Memory B cell (primary cell): Measurements from ENCODE around the gene SORCS2.

Source experiments
- ATAC-seq: fragments of 150-1000 bp; cut with Tn5 transposase; 2 replicates; pipeline ENCODE4 v1.10.0; 2021; ENCODE audit warnings: low read depth, mild to moderate bottlenecking, moderate library complexity
- DNase-seq, 2 donors: peaks; one replicate each; pipeline ENCODE4 v3.0.0; 2022; ENCODE audit warnings: low spot score in 2 of 2
- H3K27ac Mint-ChIP-seq: one replicate; pipeline ENCODE4 v1.8.0; 2022; ENCODE audit warnings: mild to moderate bottlenecking, moderate library complexity, mixed read lengths
- H3K27me3 Mint-ChIP-seq: one replicate; pipeline ENCODE4 v1.8.0; 2022; ENCODE audit warnings: mixed read lengths
- H3K36me3 Mint-ChIP-seq: one replicate; pipeline ENCODE4 v1.8.0; 2022; ENCODE audit warnings: mild to moderate bottlenecking, mixed read lengths
- H3K4me1 Mint-ChIP-seq: one replicate; pipeline ENCODE4 v1.8.0; 2022; ENCODE audit warnings: mixed read lengths
- H3K4me3 Mint-ChIP-seq: one replicate; pipeline ENCODE4 v1.8.0; 2022; ENCODE audit warnings: mild to moderate bottlenecking, moderate library complexity, mixed read lengths
- H3K9me3 Mint-ChIP-seq: one replicate; pipeline ENCODE4 v1.8.0; 2022; ENCODE audit warnings: mixed read lengths

SORCS2 gene

DNA sequence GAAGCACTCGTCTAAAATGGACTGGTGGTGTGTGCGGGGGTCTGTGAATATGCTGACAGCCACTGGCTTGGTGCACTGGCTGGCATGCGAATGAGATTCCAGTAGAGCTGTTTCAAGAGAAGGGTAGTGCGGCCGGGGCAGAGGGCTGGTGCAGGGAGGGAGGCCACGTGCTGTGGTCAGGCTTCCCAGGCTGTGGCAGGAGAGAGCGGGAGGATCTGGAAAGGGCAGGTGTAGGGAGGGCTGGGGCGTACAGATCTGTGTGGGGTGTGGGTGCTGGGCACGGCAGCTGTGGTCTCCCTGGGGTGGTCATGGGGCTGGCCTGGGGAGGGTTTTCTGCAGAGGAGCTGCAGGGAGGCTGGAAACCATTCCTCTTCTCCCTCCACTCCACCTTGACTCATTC is 30.2 kb downstream of the SORCS2 start:
- H3K4me3 Mint-ChIP-seq: no peak overlapping the region
- ATAC-seq (no peak), DNase-seq (no peak)
- no peaks in the 10 kb centered on the region for H3K4me1 Mint-ChIP-seq
- no peak overlapping the region for H3K27ac Mint-ChIP-seq
- H3K36me3 Mint-ChIP-seq: no peaks in the 10 kb centered on the region
- H3K9me3 Mint-ChIP-seq: no peaks in the 10 kb centered on the region
- peaks cover 10% of the 10 kb centered on the region for H3K27me3 Mint-ChIP-seq

DNA sequence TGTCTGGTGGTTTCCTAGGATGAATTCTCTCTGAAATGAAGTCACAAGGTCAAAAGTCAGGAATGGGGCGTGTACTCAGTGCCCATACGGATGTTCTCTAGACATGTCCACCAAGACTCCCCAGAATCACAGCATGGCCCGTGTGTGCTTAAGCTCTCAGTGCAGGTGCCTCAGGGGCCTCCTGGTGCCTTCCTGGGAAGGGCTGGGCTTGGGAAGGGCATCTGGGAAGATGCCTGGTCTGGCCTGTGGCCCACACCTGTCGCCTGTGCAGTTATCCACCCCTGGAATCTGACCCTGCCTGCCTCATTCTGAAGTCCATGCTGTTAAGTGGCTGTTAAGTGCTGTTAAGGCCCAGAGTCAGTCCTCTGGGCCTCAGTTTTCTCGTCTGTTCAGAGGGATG is 31.2 kb downstream of the SORCS2 start:
- no peak for DNase-seq
- Mint-ChIP-seq H3K9me3 (no peaks in the 10 kb centered on the region), H3K4me1 (no peaks in the 10 kb centered on the region), H3K27me3 (peaks cover 10% of the 10 kb centered on the region), H3K36me3 (no peaks in the 10 kb centered on the region), H3K4me3 (no peak overlapping the region), H3K27ac (no peak overlapping the region)
- no peak for ATAC-seq

DNA sequence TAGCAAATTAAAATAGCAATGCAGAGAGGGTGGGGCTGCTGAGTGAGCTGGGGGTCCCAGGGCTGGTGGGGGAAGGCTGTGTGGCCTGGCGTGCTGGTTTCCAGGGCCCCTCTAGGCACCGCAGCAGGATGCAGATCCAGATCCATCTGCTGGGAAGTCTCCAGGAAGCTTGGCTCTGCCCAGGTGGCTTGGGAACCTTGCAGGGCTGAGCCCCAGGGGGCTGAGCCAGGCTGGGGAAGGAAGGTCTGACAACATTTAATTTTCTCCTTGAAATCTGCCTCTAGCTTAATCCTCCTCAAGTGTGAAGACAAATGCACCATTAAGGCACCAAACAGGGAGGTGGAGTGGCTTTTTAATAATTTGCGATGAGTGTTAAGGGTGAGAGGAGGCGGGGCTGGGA is 31.7 kb downstream of the SORCS2 start:
- no peaks in the 10 kb centered on the region for H3K9me3 Mint-ChIP-seq
- no peak for DNase-seq
- no peak overlapping the region for H3K4me3 Mint-ChIP-seq
- H3K27ac Mint-ChIP-seq: no peak overlapping the region
- H3K36me3 Mint-ChIP-seq: no peaks in the 10 kb centered on the region
- H3K27me3 Mint-ChIP-seq: peaks cover 9% of the 10 kb centered on the region
- H3K4me1 Mint-ChIP-seq: no peaks in the 10 kb centered on the region
- no peak for ATAC-seq

DNA sequence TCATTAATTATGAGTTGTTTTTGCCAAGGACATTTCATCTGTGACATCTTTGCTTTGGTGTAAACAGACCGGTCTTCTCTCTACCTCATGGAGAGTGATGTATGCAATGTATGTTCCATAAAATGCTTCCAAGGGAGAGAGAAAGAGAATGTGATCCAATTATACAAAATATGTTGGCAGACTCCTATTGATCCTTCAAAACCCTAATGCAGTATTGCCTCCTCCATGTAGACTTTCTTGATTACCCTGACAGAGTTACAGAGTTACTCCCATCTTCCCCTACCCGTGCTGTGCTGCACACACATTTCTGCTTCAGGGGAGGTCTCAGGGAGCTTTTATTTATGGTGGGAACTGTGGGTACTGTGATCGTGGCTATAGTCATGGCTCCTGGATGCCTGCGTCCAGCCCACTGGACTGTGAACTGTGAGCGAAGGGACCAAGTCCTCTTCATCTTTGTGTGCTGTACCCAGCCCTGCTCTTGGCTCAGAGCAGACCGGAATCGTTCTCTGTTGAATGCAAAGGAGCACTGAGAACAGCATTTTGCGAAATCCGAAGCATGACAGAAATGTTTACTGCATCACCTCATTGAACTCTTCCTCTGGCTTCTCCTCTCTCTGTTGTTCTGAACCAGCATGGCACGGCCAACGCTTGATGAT is 32.7 kb downstream of the SORCS2 start:
- Mint-ChIP-seq H3K27ac (no peak overlapping the region), H3K9me3 (no peaks in the 10 kb centered on the region), H3K4me3 (no peak overlapping the region), H3K27me3 (peaks cover 6% of the 10 kb centered on the region), H3K4me1 (no peaks in the 10 kb centered on the region), H3K36me3 (no peaks in the 10 kb centered on the region)
- no peak for ATAC-seq
- no peak for DNase-seq

DNA sequence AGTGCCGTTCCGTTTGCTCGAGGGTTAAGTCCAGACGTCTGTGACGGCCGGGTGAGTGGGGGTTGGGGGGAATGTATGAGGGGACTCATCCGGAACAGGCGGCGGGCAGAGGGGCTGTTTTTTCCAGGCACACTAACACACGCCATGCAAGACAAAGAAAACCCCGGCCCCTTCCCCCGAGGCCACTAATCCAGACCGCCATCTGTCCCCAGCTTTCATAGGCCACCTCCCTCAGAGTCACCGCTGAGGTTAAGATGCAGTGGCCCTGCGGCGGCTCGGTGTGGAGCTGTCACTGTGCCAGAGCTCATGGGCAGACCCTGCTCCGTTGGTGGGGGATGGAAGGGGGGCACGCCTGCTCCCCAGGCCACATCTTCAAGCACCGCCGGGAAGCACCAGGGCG is 34.1 kb downstream of the SORCS2 start:
- Mint-ChIP-seq H3K4me3 (no peak overlapping the region), H3K36me3 (no peaks in the 10 kb centered on the region), H3K27me3 (peaks cover 4% of the 10 kb centered on the region), H3K27ac (no peak overlapping the region), H3K9me3 (no peaks in the 10 kb centered on the region), H3K4me1 (no peaks in the 10 kb centered on the region)
- ATAC-seq: no peak
- no peak for DNase-seq

DNA sequence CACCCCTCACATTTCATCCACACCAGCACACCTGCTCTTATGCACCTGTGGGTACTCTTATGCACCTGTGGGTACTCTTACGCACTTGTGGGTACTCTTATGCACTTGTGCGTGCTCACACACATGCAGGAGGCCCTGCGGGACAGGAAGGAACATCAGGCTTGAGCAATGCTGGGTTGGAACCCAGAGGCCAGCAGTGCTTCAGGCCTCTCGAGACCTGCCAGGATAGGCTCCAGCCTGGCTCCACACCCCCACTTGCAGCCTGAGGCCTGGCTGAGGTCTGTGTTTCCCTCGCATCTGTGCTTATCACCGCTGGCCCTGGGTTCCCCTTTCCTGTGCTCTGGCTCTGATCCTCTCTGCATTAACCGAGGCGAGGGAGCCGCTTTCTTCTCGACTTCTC is 34.7 kb downstream of the SORCS2 start:
- peaks cover 4% of the 10 kb centered on the region for H3K27me3 Mint-ChIP-seq
- no peaks in the 10 kb centered on the region for H3K9me3 Mint-ChIP-seq
- no peaks in the 10 kb centered on the region for H3K36me3 Mint-ChIP-seq
- ATAC-seq: no peak
- no peak for DNase-seq
- no peaks in the 10 kb centered on the region for H3K4me1 Mint-ChIP-seq
- H3K27ac Mint-ChIP-seq: no peak overlapping the region
- H3K4me3 Mint-ChIP-seq: no peak overlapping the region

DNA sequence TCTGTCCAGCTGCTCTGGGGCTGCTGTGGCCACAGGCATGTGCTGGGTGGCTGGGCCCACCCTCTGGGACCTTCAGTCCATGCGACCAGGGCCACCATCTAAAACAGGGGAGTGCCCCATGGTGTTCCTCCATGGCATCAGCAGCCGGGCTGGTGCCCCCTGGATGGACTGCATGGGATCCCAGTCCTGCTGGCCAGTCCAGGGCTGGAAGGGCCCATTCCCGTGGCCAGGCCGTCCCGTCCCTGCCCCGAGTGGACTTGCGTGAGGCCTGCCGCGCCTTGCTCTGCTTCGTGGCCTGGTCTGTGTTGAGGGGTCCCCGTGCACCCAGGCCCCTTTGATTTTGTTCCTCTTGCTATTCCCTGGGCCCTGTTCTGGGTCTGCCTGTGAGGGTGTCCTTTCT is 36.4 kb downstream of the SORCS2 start:
- ATAC-seq (no peak), DNase-seq (no peak)
- H3K4me1 Mint-ChIP-seq: no peaks in the 10 kb centered on the region
- no peak overlapping the region for H3K27ac Mint-ChIP-seq
- no peaks in the 10 kb centered on the region for H3K9me3 Mint-ChIP-seq
- H3K27me3 Mint-ChIP-seq: no peaks in the 10 kb centered on the region
- no peak overlapping the region for H3K4me3 Mint-ChIP-seq
- H3K36me3 Mint-ChIP-seq: no peaks in the 10 kb centered on the region

DNA sequence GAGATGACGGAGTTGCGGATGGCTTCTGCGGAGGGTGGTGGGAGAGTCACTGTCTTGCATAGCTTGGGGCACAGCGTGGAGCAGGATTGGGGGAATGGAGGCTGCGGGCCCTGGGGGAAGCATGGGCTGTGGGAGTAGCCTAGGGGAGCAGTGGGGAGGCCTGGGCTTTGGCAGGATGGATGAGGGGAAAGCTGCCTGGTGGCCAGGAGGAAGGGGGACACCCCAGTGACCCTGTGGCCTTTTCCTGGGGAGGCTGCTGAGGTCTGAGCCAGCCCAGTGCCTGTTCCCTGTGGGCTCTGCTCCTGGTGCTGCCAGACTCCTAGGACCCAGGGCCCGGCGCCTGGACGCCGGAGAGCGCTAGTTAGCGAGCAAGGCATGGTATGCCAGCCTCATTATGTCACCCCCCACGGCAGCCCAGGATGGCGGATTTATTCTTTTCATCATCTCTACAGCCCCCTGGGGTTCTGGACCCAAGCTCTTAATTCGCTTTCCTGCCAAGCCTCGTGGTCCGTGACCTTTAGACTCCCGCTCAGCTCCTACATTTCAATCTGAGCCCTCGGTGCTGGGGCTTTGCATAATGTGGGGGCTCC is 39.8 kb downstream of the SORCS2 start:
- ATAC-seq (no peak), DNase-seq (no peak)
- Mint-ChIP-seq H3K27ac (no peak overlapping the region), H3K4me3 (no peak overlapping the region), H3K27me3 (peaks cover 4% of the 10 kb centered on the region), H3K4me1 (no peaks in the 10 kb centered on the region), H3K36me3 (no peaks in the 10 kb centered on the region), H3K9me3 (no peaks in the 10 kb centered on the region)

DNA sequence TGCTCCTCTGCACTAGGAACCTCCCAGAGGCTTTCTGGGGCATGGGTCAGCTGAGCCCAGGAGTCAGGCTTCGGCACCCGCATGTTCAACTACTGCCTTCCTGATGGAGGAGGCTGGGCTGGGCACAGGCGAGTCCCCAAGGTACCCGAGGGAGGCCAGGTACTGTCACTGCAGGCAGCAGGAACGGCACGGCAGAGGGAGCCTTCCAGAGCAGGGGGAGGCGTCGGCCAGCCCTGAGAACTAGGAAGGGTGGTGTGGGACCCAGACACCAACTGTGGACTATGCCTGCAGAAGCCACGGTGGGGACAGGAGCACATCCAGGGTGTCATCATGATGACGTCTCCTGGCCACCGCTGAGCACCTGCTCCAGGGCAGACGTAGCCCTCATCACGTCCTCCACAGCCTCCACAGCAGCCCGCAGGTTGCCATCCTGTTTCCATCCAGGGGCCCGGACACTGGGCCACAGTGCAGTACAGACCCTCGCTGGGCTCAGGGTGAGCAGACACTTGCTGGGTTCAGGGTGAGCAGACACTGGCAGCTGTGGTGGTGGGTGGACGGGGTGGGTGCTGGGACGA is 40.8 kb downstream of the SORCS2 start:
- peaks cover 4% of the 10 kb centered on the region for H3K27me3 Mint-ChIP-seq
- ATAC-seq: no peak

DNA sequence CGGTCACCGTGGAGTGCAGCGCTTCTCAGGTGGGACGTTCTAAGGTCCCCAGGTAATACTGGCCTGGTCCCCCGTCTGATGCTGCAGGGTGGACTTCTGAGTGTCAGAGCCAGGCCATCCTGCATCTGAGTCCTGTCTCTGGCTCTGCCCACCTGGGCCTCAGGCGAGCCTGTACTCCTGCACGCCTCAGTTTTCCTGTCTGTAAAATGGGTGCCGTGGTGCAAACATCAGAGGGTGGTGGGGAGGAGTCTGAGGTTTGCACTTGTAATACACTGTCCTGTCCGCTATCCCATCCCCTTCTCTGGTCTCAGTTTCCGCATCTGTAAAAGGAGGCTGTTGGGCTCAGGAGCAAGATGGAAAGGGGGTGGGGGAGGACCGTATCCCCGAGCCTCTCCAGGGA is 41.3 kb downstream of the SORCS2 start:
- ATAC-seq (no peak), DNase-seq (no peak)
- Mint-ChIP-seq H3K4me3 (no peak overlapping the region), H3K36me3 (no peaks in the 10 kb centered on the region), H3K4me1 (no peaks in the 10 kb centered on the region), H3K27ac (no peak overlapping the region), H3K9me3 (no peaks in the 10 kb centered on the region), H3K27me3 (peaks cover 4% of the 10 kb centered on the region)

More for the DNA sequence above, 40.8 kb downstream of the SORCS2 start:
- no peaks in the 10 kb centered on the region for H3K9me3 Mint-ChIP-seq
- H3K27ac Mint-ChIP-seq: no peak overlapping the region
- H3K4me3 Mint-ChIP-seq: no peak overlapping the region
- no peaks in the 10 kb centered on the region for H3K36me3 Mint-ChIP-seq
- DNase-seq: no peak
- H3K4me1 Mint-ChIP-seq: no peaks in the 10 kb centered on the region

DNA sequence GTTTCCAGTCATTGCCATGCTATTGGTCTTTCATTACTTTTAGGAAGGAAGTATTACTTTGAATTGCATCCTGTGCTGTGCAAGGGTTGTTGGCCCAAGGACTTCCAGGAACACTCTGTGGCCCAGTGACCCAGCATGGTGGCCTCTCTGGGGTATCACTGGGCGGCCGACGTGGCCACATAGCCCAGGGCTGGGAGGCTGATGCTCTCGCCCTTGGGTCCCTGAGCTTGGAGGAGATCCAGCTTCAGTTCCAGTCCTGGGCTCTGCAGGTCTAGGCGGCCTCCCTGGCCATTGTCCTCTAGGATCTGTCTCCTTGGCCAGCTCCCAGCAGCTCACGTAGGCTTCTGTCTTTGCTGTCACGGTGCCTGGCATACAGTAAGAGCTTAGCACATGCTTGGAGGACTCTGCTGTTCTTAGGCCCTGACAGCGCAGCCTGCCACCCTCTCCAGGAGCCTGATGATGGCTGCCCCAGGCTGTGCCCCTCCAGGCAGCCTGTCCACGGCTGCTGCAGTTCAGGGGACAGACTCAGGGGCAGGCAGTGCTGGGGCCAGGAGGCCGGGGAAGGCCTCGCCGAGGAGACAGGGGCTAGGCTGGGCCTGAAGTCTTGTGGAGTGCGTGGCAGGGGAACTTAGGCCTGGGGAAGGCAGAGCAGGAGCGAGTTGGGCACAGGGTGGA is 42.2 kb downstream of the SORCS2 start:
- Mint-ChIP-seq H3K9me3 (peaks cover 2% of the 10 kb centered on the region), H3K27ac (no peak overlapping the region), H3K4me1 (no peaks in the 10 kb centered on the region), H3K27me3 (peaks cover 4% of the 10 kb centered on the region), H3K4me3 (no peak overlapping the region), H3K36me3 (peaks cover 1% of the 10 kb centered on the region)
- ATAC-seq (no peak), DNase-seq (no peak)

DNA sequence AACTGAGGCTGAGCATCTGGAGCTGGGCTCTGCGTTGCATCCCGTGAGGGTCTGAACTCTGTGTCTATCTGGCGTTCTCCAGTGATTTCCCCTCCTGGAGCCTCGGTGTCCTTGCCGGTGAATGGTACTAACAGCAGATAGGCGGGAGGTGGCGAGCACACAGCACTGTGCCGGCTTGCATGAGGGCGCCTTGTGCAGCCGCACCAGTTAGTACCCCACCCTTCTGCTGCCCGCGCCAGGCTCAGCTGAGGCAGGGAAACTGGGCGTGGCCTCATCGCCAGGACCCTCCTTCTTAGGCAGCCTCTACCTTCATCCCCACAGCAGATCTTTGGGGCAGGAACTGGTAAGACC is 42.7 kb downstream of the SORCS2 start:
- Mint-ChIP-seq H3K4me1 (no peaks in the 10 kb centered on the region), H3K27me3 (peaks cover 4% of the 10 kb centered on the region), H3K9me3 (peaks cover 2% of the 10 kb centered on the region), H3K4me3 (no peak overlapping the region), H3K36me3 (peaks cover 1% of the 10 kb centered on the region), H3K27ac (no peak overlapping the region)
- DNase-seq (no peak), ATAC-seq (no peak)

DNA sequence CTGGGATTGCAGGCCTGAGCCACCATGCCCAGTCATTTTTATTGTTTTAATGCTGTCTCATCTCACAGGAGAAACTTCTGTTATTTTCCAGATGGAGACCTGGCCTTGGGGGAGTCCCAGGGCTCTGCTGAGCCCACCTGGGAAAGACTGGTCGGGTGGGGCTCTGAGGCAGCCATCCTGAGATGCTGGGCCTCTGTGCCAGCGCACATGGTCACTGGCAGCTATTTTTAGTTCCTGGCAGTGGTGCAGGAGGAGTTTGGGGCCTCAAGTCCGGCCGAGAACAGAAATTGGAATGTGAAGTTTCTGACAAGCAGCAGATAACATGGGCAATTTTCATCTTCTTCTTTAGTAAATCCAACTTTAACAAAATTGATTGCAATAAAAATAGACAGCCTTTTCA is 44.5 kb downstream of the SORCS2 start:
- Mint-ChIP-seq H3K9me3 (peaks cover 2% of the 10 kb centered on the region), H3K27me3 (peaks cover 5% of the 10 kb centered on the region), H3K27ac (no peak overlapping the region), H3K4me3 (no peak overlapping the region), H3K4me1 (no peaks in the 10 kb centered on the region), H3K36me3 (peaks cover 1% of the 10 kb centered on the region)
- no peak for DNase-seq
- no peak for ATAC-seq

DNA sequence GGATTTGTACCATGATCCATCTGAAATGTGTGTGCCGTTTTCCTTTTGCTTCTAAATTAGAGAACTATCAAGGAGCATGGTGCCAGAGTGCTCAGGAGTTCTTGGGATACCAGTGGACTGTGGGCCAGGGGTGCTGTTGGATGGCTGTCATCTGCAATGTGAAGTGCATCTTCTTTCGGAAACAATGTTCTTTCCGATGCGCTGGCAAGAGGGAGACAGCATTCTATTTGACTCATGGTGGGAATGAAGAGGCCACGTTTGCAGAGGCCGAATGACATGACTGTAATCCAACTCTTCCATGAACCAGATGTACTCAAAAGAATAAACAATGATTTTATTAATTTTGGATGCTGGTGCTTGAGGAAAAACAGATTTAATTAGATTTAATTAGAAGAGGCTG is 45.5 kb downstream of the SORCS2 start:
- peaks cover 7% of the 10 kb centered on the region for H3K27me3 Mint-ChIP-seq
- H3K4me3 Mint-ChIP-seq: no peak overlapping the region
- peaks cover 2% of the 10 kb centered on the region for H3K9me3 Mint-ChIP-seq
- H3K27ac Mint-ChIP-seq: no peak overlapping the region
- H3K4me1 Mint-ChIP-seq: no peaks in the 10 kb centered on the region
- no peak for DNase-seq
- H3K36me3 Mint-ChIP-seq: peaks cover 1% of the 10 kb centered on the region
- no peak for ATAC-seq
